ENCODE results near the gene RFESD. TPM values are rescaled to one million over a fixed set of nuclear protein-coding genes. Genes with fewer than 3 reads are reported as not detected.

The RFESD gene
- total RNA-seq: 0.34 and 0.70 TPM in 2 replicates

DNA sequence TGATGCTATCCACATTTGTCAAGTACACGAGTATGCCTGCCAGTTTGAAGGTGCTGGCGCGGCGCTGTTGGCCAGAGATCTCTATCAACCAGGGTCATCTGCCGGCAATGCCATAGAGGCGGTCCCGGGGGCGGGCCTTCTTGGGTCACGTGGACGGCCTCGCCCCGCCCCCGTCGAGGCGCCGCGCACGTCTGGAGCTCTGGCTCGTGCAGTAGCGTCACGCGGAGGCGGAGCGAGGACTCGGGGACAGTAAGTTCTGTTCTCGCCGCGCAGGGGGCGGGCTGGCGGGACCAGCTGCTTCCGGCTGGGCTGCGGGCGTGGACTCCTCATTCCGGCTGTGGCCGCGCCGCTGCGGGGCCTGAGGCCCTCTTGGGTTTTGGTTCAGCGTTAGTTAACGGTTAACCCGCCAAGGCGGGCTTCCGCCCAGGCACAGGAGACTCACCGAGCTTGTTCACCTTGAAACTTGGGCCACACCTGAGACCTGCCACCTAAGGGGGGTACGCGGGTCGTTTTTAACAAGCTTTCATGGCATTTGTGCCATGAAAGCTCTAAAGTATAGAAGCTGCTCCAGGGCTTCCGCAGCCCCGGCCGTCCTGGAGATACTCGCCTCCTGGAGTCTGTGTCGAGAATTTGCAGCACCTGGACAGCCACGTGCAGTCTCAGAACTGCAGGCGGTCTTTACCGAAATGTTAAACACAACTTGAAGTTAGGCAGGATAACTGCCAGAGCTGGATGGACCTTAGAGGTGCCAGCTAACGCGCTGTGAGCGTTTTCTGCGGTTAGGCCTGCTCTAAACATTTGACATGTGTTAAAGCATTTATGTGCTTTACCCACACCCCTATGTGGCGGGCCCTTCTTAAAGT lies at the start of gene RFESD:
Gene RFESD, plus strand, starts transcription at position 209 of the 863 bp plus-strand sequence. CDS start 5,495 bp downstream, outside the sequence.
- peak; percentile 97 for DNase-seq

- no peak for DNase-seq
Observed at GRCh38 chr5:95599252-95599651, 47.3 kb upstream of the RFESD start.

DNA sequence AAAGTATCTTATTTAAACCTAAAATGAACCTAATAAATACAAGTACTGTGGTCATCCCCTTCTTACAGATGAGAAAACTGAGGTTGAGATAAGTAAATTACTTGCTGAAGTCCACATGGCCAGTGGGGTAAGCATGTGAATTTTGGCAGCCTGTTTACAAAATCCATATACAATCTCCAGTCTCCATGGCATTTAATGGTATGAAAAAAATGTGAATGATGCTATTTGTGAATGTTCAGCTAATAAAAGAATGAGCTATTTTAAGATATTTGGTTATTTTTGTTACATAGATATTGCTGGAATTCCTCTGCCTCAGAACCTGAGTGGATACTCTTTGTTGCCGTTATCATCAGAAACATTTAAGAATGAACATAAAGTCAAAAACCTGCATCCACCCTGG lies 46.0 kb upstream of the RFESD start:
- no peak for DNase-seq

GRCh38 chr5:95605786-95606185 lies 40.8 kb upstream of the RFESD start:
- no peak for DNase-seq

GRCh38 chr5:95606419-95606818 lies 40.2 kb upstream of the RFESD start:
- DNase-seq: no peak

GRCh38 chr5:95609711-95610110 lies 36.9 kb upstream of the RFESD start:
- no peak for DNase-seq

- no peak for DNase-seq
Observed at GRCh38 chr5:95610546-95610945, 36.0 kb upstream of the RFESD start.

- no peak for DNase-seq
Observed at GRCh38 chr5:95611396-95611795, 35.2 kb upstream of the RFESD start.

DNA sequence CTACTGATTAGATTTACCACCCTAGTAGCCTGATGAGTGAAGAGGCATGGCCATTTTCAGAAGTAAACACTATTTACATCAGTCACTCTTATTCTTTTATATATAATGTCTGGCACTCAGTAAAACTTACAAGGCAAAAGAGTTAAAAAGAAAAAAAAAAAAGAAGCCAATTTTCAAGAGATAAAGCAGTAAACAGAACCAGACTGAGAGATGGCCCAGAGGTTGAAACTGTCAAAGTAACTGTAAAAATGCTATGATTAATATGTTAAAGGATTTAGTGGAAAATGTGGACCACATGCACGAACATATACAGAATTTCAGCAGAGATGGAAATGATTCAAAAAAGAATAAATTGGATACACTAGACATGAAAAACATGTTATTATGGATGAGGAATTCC lies 33.1 kb upstream of the RFESD start:
- no peak for DNase-seq

DNA sequence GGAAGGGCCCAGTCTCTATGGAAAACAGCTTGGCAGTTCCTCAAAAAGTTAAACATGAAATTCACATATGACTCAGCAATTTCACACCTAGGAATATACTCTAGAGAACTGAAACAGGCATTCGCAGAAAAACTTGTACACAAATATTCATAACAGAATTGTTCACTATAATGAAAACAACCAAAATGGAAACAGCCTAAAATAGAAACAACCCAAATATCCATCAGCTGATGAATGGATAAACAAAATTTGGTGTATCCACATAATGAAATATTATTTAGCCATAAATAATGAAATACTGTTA lies 31.5 kb upstream of the RFESD start:
- DNase-seq: no peak

GRCh38 chr5:95617057-95617456 lies 29.5 kb upstream of the RFESD start:
- DNase-seq: peak; percentile 26

DNA sequence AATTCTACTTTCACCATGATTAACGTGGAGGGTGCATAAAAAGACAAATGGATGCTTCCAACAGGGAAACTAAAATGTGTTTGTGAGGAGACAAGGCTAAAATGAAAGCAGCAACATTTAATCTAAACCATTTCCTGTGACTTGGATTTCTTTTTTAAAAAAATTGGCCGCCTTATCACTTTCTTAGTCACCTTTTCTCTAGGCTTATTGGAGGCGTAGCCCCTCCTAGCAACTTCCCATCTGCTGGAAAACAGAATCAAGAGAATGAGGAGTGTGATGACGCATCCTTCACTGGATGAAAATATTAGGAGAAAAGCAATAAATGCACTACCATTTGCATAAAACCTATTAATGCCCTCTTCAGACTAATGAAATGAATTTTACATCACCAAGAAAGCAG lies 27.5 kb upstream of the RFESD start:
- peak; percentile 66 for DNase-seq

DNA sequence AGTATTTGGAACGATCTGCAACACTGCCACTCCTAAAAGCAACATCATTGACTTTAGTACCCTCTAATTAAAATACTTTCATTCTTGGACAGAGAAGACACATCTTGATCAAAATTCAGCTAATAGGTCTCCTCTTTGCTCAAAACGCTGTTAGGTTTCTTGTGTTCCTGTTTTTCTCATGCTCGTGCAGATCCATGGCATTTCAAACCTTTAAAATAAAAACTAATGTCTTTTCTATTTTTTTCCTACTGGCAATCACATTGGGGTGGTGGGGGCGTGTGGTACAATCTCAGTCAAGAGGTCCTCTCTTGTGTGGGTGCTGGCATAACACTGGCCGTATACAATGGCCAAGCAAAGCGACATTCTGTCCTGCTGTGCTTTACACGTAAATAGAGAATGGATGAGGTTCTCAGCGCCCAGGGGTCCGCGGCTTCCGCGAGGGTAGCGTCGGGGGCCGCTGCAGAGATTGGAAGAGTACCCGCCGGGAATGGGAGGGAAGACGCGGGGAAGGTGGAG lies 27.0 kb upstream of the RFESD start:
- peak; percentile 13 for DNase-seq

GRCh38 chr5:95620030-95620869 lies 26.3 kb upstream of the RFESD start, which contains the start of gene GPR150:
Gene GPR150 (plus strand): TSS chr5:95620087. CDS start chr5:95620276, 189 bp downstream.
- peak; percentile 69 for DNase-seq

- DNase-seq: peak; percentile 50
Observed at GRCh38 chr5:95620870-95621838, 25.4 kb upstream of the RFESD start.

GRCh38 chr5:95621839-95622629 lies 24.5 kb upstream of the RFESD start:
- DNase-seq: no peak

GRCh38 chr5:95623706-95624105 lies 22.9 kb upstream of the RFESD start:
- DNase-seq: no peak

DNA sequence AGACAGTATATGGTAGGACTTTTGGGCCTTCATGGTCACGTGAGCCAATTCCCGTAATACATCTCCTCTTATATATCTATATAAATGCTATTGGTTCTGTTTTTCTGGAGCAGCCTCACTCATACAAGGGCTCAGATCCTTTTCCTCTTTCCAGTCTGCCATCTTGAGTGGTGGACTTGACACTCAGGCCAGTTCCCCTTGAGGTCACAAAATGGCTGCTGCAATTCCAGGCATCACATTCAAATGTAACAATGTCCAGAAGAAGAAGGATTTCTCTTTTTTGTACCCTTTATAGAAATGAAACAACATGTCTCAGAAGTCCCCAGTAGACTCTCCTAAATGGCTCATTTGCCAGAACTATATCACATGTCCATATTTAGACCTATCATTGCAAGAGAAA lies 22.2 kb upstream of the RFESD start:
- DNase-seq: no peak

- DNase-seq: no peak
Observed at GRCh38 chr5:95626701-95627100, 19.9 kb upstream of the RFESD start.

- DNase-seq: no peak
Observed at GRCh38 chr5:95627971-95628810, 18.4 kb upstream of the RFESD start.

All from dermis blood vessel endothelial cell (primary cell).